IMR-90 (cell line): Measurements from ENCODE around the gene RFX1. TPM values are rescaled to one million over a fixed set of nuclear protein-coding genes. Genes with fewer than 3 reads are reported as not detected.

ENCODE experiments used
- ATAC-seq: fragments of 200-7000 bp; cut with Tn5 transposase; 2 replicates; pipeline ENCODE4 v1.9.1; 2020; ENCODE audit warnings: low read depth, mild to moderate bottlenecking, moderate library complexity
- BruUV-seq: library from RNA; stranded (reverse); fragments of 400-500 nt; replicated peaks from 2 replicates; lab custom pipeline; 2021; lab: Mats Ljungman, UMichigan
- CTCF ChIA-PET: fragments of 300-600 bp; formaldehyde crosslinking; extraction: SDS; loops from one replicate; lab custom pipeline; 2021; ENCODE audit warnings: antibody characterized with exemption; lab: Yijun Ruan, JAX
- POLR2A ChIA-PET: fragments of 300-600 bp; sonication (Branson Sonifier 250); formaldehyde crosslinking; loops from one replicate; lab custom pipeline; 2022; ENCODE audit warnings: antibody characterized with exemption; ENCODE audit not compliant: unreplicated experiment; lab: Charles Lee
- DNase-seq: peaks from one replicate; pipeline ENCODE4 v3.0.0; 2013
- H2AFZ ChIP-seq: replicated peaks from 2 replicates; pipeline ENCODE3; 2013; ENCODE audit warnings: low read length, mild to moderate bottlenecking; ENCODE audit not compliant: poor library complexity
- H2AK5ac ChIP-seq: 2 replicates; pipeline ENCODE4 v1.6.1; 2013; ENCODE audit warnings: low read depth, low read length, inconsistent platforms
- H2AK9ac ChIP-seq: replicated peaks from 2 replicates; pipeline ENCODE3; 2013; ENCODE audit warnings: mild to moderate bottlenecking, low read depth, low read length, moderate library complexity; ENCODE audit not compliant: poor library complexity
- H2BK120ac ChIP-seq: 2 replicates; pipeline ENCODE4 v1.6.1; 2013; ENCODE audit warnings: low read depth, low read length, inconsistent platforms
- H2BK15ac ChIP-seq: 3 replicates; pipeline ENCODE4 v1.6.1; 2013; ENCODE audit warnings: low read depth, low read length, inconsistent platforms
- H2BK20ac ChIP-seq: 2 replicates; pipeline ENCODE4 v1.6.1; 2013; ENCODE audit warnings: low read depth, mild to moderate bottlenecking, inconsistent platforms, low read length, moderate library complexity
- H2BK5ac ChIP-seq: 2 replicates; pipeline ENCODE4 v1.6.1; 2013; ENCODE audit warnings: mild to moderate bottlenecking, low read depth, low read length, inconsistent platforms; ENCODE audit not compliant: poor library complexity, severe bottlenecking
- H3K14ac ChIP-seq: replicated peaks from 2 replicates; pipeline ENCODE4 v1.6.1; 2013; ENCODE audit warnings: low read depth, low read length, inconsistent platforms
- H3K18ac ChIP-seq: 2 replicates; pipeline ENCODE4 v1.6.1; 2013; ENCODE audit warnings: low read depth, low read length, control low read depth
- H3K23ac ChIP-seq: 2 replicates; pipeline ENCODE4 v1.6.1; 2013; ENCODE audit warnings: low read depth, low read length, inconsistent platforms
- H3K27ac ChIP-seq: 2 replicates; pipeline ENCODE4 v1.5.1; 2013; ENCODE audit warnings: mild to moderate bottlenecking, control low read depth, low read length; ENCODE audit not compliant: insufficient read depth
- H3K27me3 ChIP-seq: 2 replicates; pipeline ENCODE4 v1.6.1; 2013; ENCODE audit warnings: low read length; ENCODE audit not compliant: control insufficient read depth, insufficient read depth
- H3K36me3 ChIP-seq: 2 replicates; pipeline ENCODE4 v1.6.1; 2013; ENCODE audit warnings: low read length, mixed read lengths; ENCODE audit not compliant: control insufficient read depth, insufficient read depth
- H3K4ac ChIP-seq: 2 replicates; pipeline ENCODE4 v1.6.1; 2013; ENCODE audit warnings: low read depth, low read length, inconsistent platforms
- H3K4me1 ChIP-seq: 2 replicates; pipeline ENCODE4 v1.6.1; 2013; ENCODE audit warnings: low read length, mixed read lengths; ENCODE audit not compliant: control insufficient read depth, insufficient read depth
- H3K4me2 ChIP-seq: 2 replicates; pipeline ENCODE4 v1.6.1; 2013; ENCODE audit warnings: low read depth, mild to moderate bottlenecking, control low read depth, low read length, moderate library complexity
- H3K4me3 ChIP-seq: 2 replicates; pipeline ENCODE4 v1.5.1; 2013; ENCODE audit warnings: low read depth, mild to moderate bottlenecking, control low read depth, low read length, moderate library complexity; ENCODE audit not compliant: insufficient read depth
- H3K56ac ChIP-seq: 2 replicates; pipeline ENCODE4 v1.6.1; 2013; ENCODE audit warnings: low read length, inconsistent platforms; ENCODE audit not compliant: insufficient read depth; ENCODE audit errors: extremely low read depth
- H3K79me1 ChIP-seq, 2 experiments: 2 replicates each; pipeline ENCODE4 v1.6.1; 2013; ENCODE audit warnings: low read length in 2 of 2, inconsistent platforms in 1 of 2, low read depth in 1 of 2
- H3K9ac ChIP-seq: 2 replicates; pipeline ENCODE4 v1.6.1; 2013; ENCODE audit warnings: low read depth, low read length, control low read depth
- H3K9me1 ChIP-seq: 2 replicates; pipeline ENCODE4 v1.6.1; 2013; ENCODE audit warnings: low read length, inconsistent platforms; ENCODE audit not compliant: insufficient read depth
- H3K9me3 ChIP-seq: 2 replicates; pipeline ENCODE4 v1.6.1; 2013; ENCODE audit warnings: low read length; ENCODE audit not compliant: control insufficient read depth, insufficient read depth
- H4K20me1 ChIP-seq: 2 replicates; pipeline ENCODE4 v1.6.1; 2013; ENCODE audit warnings: low read length, inconsistent platforms; ENCODE audit not compliant: insufficient read depth
- H4K5ac ChIP-seq: 2 replicates; pipeline ENCODE4 v1.6.1; 2013; ENCODE audit warnings: mild to moderate bottlenecking, low read depth, low read length, control low read depth
- H4K8ac ChIP-seq, 2 experiments: 2 replicates each; pipeline ENCODE4 v1.6.1; 2013; ENCODE audit warnings: low read depth in 2 of 2, low read length in 2 of 2, control low read depth in 1 of 2, inconsistent platforms in 1 of 2
- H4K91ac ChIP-seq: 2 replicates; pipeline ENCODE4 v1.6.1; 2013; ENCODE audit warnings: low read depth, low read length, inconsistent platforms; ENCODE audit not compliant: insufficient read depth
- BHLHE40 ChIP-seq: fragments of 150-350 bp; IDR thresholded peaks from 2 replicates; pipeline ENCODE4 v1.6.1; 2016; ENCODE audit warnings: mild to moderate bottlenecking, low read depth, low read length
- CEBPB ChIP-seq: IDR thresholded peaks from 2 replicates; pipeline ENCODE4 v1.6.1; 2012; ENCODE audit warnings: low read depth, low read length, improper control_type of control experiment
- CHD1 ChIP-seq: IDR thresholded peaks from 2 replicates; pipeline ENCODE4 v1.6.1; 2012; ENCODE audit warnings: low read depth, low read length, improper control_type of control experiment
- FOS ChIP-seq: fragments of 150-350 bp; IDR thresholded peaks from 2 replicates; pipeline ENCODE4 v1.6.1; 2016; ENCODE audit warnings: low read depth, low read length
- MAFK ChIP-seq: IDR thresholded peaks from 2 replicates; pipeline ENCODE4 v1.6.1; 2012; ENCODE audit warnings: low read depth, low read length, improper control_type of control experiment
- MAZ ChIP-seq: IDR thresholded peaks from 2 replicates; pipeline ENCODE4 v1.6.1; 2012; ENCODE audit warnings: low read depth, mild to moderate bottlenecking, low read length, improper control_type of control experiment, moderate library complexity, borderline replicate concordance
- MXI1 ChIP-seq: IDR thresholded peaks from 2 replicates; pipeline ENCODE4 v1.6.1; 2012; ENCODE audit warnings: low read depth, mild to moderate bottlenecking, low read length, moderate library complexity, borderline replicate concordance
- NFE2L2 ChIP-seq: fragments of 150-350 bp; IDR thresholded peaks from 2 replicates; pipeline ENCODE4 v1.6.1; 2016; ENCODE audit warnings: low read depth, mild to moderate bottlenecking, low read length
- POLR2A ChIP-seq: IDR thresholded peaks from 2 replicates; pipeline ENCODE4 v1.6.1; 2012; ENCODE audit warnings: mild to moderate bottlenecking, low read depth, low read length
- RAD21 ChIP-seq: IDR thresholded peaks from 2 replicates; pipeline ENCODE4 v1.6.1; 2012; ENCODE audit warnings: low read length, improper control_type of control experiment
- RCOR1 ChIP-seq: IDR thresholded peaks from 2 replicates; pipeline ENCODE4 v1.6.1; 2012; ENCODE audit warnings: mild to moderate bottlenecking, low read length, improper control_type of control experiment; ENCODE audit not compliant: insufficient replicate concordance
- RFX5 ChIP-seq: IDR thresholded peaks from 2 replicates; pipeline ENCODE4 v1.8.0; 2012; ENCODE audit warnings: low read depth, mild to moderate bottlenecking, low read length, moderate library complexity
- SMC3 ChIP-seq: fragments of 150-350 bp; IDR thresholded peaks from 2 replicates; pipeline ENCODE4 v1.6.1; 2016; ENCODE audit warnings: low read depth, mild to moderate bottlenecking, antibody characterized with exemption, low read length, moderate library complexity
- WGBS, 2 experiments: methylation state at CpG; one replicate each; pipeline versions ENCODE4 v1.1.5 to v1.1.7; 2013; ENCODE audit warnings: missing lambda C conversion rate in 2 of 2; ENCODE audit not compliant: insufficient read length in 1 of 2; ENCODE audit errors: extremely low coverage in 2 of 2; 5-methylcytosine and 5-hydroxymethylcytosine counted together
- dilution Hi-C: fragments of 300-500 bp; cut with HindIII; formaldehyde crosslinking; loops from one replicate; pipeline ENCODE4 v1.14.3; 2018; ENCODE audit warnings: low sequenced_read_pairs; ENCODE audit not compliant: unreplicated experiment
- in situ Hi-C: fragments of 300-500 bp; cut with MboI; formaldehyde crosslinking; loops from 3 replicates; pipeline ENCODE4 v1.14.3; 2019; ENCODE audit warnings: low sequenced_read_pairs, inconsistent platforms, mixed read lengths
- intact Hi-C: fragments of 100-400 bp; cut with micrococcal nuclease; formaldehyde crosslinking; loops from 2 replicates; pipeline ENCODE4 v1.10.0; 2022
- polyA plus RNA-seq, 3 experiments: library from polyadenylated mRNA; depleted of rRNA; stranded (reverse); fragments of >200 nt; gene quantifications; 2 replicates each; pipeline ENCODE4 v1.2.3, GENCODE V29; 2012; ENCODE audit warnings: low replicate concordance in 1 of 3
- total RNA-seq: library from RNA; depleted of rRNA; stranded (reverse); fragments of >200 nt; gene quantifications from 2 replicates; pipeline ENCODE4 v1.2.3, GENCODE V29; 2012
- TF ChIP-seq, protein P1 (sequence below): fragments of 150-350 bp; IDR thresholded peaks from 2 replicates; pipeline ENCODE4 v1.6.1; 2016; ENCODE audit warnings: low read depth, mild to moderate bottlenecking, low read length, moderate library complexity, borderline replicate concordance
- TF ChIP-seq, protein P2 (sequence below): conservative IDR thresholded peaks from 2 replicates; pipeline ENCODE4 v1.5.1; 2012; ENCODE audit warnings: mild to moderate bottlenecking, low read depth, low read length, improper control_type of control experiment
- TF ChIP-seq, protein P3 (sequence below): fragments of 150-350 bp; IDR thresholded peaks from 2 replicates; pipeline ENCODE4 v1.6.1; 2017; ENCODE audit warnings: mild to moderate bottlenecking, antibody characterized with exemption, low read length, low read depth

Gene RFX1
- total and polyA plus RNA-seq, 2 of the 4 experiments (the other 2 are of a cell fraction) = 0.36 to 3.1 TPM

DNA sequence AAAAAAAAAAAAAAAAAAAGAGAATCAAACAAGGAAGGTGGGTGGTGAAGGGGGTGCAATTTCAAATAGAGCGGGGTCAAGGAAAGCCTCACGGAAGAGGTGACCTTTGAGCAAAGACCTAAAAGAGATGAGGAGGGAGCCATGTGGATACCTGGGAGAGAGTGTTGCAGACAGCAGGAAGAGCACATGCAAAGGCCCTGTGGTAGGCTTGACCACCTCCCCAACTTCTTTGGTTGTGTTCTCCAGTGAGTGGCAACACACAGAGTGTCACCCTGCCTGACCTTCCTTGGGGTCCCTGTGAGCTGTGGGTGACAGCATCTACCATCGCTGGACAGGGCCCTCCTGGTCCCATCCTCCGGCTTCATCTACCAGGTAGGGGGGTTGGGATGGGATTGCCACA, 44.4 kb upstream of the RFX1 start:
- intact Hi-C loops (no loop called here), dilution Hi-C loops (no loop called here), in situ Hi-C loops (no loop called here)
- ChIA-PET POLR2A (no interaction called here), CTCF (no interaction called here)
- no peak overlapping the region for H2BK5ac ChIP-seq
- TF ChIP-seq RCOR1 (no peak), RAD21 (no peak), MXI1 (no peak), POLR2A (no peak), CEBPB (no peak), MAZ (no peak), NFE2L2 (no peak), FOS (no peak), MAFK (no peak), RFX5 (no peak), CHD1 (no peak), SMC3 (no peak), BHLHE40 (no peak)
- TF ChIP-seq, protein P1, sequence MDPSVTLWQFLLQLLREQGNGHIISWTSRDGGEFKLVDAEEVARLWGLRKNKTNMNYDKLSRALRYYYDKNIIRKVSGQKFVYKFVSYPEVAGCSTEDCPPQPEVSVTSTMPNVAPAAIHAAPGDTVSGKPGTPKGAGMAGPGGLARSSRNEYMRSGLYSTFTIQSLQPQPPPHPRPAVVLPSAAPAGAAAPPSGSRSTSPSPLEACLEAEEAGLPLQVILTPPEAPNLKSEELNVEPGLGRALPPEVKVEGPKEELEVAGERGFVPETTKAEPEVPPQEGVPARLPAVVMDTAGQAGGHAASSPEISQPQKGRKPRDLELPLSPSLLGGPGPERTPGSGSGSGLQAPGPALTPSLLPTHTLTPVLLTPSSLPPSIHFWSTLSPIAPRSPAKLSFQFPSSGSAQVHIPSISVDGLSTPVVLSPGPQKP = no peak
- TF ChIP-seq, protein P2, sequence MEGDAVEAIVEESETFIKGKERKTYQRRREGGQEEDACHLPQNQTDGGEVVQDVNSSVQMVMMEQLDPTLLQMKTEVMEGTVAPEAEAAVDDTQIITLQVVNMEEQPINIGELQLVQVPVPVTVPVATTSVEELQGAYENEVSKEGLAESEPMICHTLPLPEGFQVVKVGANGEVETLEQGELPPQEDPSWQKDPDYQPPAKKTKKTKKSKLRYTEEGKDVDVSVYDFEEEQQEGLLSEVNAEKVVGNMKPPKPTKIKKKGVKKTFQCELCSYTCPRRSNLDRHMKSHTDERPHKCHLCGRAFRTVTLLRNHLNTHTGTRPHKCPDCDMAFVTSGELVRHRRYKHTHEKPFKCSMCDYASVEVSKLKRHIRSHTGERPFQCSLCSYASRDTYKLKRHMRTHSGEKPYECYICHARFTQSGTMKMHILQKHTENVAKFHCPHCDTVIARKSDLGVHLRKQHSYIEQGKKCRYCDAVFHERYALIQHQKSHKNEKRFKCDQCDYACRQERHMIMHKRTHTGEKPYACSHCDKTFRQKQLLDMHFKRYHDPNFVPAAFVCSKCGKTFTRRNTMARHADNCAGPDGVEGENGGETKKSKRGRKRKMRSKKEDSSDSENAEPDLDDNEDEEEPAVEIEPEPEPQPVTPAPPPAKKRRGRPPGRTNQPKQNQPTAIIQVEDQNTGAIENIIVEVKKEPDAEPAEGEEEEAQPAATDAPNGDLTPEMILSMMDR = no peak
- TF ChIP-seq, protein P3, sequence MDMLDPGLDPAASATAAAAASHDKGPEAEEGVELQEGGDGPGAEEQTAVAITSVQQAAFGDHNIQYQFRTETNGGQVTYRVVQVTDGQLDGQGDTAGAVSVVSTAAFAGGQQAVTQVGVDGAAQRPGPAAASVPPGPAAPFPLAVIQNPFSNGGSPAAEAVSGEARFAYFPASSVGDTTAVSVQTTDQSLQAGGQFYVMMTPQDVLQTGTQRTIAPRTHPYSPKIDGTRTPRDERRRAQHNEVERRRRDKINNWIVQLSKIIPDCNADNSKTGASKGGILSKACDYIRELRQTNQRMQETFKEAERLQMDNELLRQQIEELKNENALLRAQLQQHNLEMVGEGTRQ = no peak
- no peak overlapping the region for H2AK9ac ChIP-seq
- H4K5ac ChIP-seq = no peak overlapping the region
- no peak overlapping the region for H2AK5ac ChIP-seq
- DNase-seq = no peak
- H2BK120ac ChIP-seq = no peak overlapping the region
- H2AFZ ChIP-seq = no peak overlapping the region
- H3K27me3 ChIP-seq = peaks cover 9% of the 10 kb centered on the region; the same call in 1 of the 2 replicates
- ATAC-seq = no peak
- H3K4me2 ChIP-seq = no peak overlapping the region
- H3K18ac ChIP-seq = no peak overlapping the region
- H2BK15ac ChIP-seq = no peak overlapping the region
- no peak overlapping the region for H3K56ac ChIP-seq
- peaks cover 2% of the 10 kb centered on the region; the same call in 1 of the 2 replicates for H3K9me3 ChIP-seq
- H3K4me3 ChIP-seq = no peak overlapping the region
- H4K91ac ChIP-seq = no peak overlapping the region
- no peaks in the 10 kb centered on the region for H3K9me1 ChIP-seq
- H3K9ac ChIP-seq = no peak overlapping the region
- H4K20me1 ChIP-seq = no peaks in the 10 kb centered on the region
- H2BK20ac ChIP-seq = no peak overlapping the region
- BruUV-seq = no TSS peak
- no peak overlapping the region for H3K23ac ChIP-seq
- WGBS, 2 experiments = 90% methylated on average over 2 of the region's 4 CpGs; no CpG with 5 or more reads in 1 of the 2 experiments
- no peak overlapping the region for H4K8ac ChIP-seq
- no peaks in the 10 kb centered on the region for H3K79me1 ChIP-seq
- H3K27ac ChIP-seq = no peak overlapping the region
- no peak overlapping the region for H3K4ac ChIP-seq
- H3K4me1 ChIP-seq = no peaks in the 10 kb centered on the region
- H3K14ac ChIP-seq = no peak overlapping the region
- H3K36me3 ChIP-seq = no peaks in the 10 kb centered on the region
